GM12801 (cell line): ENCODE results near the gene ANKRD26.

ENCODE experiments used
- TF ChIP-seq, protein P1 (sequence below): IDR thresholded peaks from one replicate; pipeline ENCODE4 v1.5.1; 2011; ENCODE audit warnings: control low read depth; ENCODE audit not compliant: insufficient read length; ENCODE audit errors: extremely low read depth

The ANKRD26 gene

DNA sequence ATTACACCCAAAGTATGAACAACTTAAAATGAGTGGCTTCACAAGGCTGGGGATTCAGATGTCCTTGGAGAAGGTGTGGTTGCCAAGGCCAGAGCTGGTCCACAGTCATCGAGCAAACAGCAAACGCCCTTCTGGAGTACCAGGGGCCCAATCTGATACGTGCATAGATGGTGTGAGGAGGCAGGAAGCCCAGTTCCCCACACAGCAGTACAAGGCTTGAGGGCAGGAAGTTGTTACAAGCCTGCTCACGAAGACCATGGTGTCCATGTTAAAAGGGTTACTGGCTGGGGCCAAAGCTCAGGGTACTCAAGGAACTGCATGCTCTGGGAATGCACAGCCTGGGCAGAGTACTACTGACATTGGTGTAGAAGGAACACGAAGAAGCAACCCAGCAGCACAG is 4.6 kb upstream of the ANKRD26 start:
- TF ChIP-seq, protein P1, sequence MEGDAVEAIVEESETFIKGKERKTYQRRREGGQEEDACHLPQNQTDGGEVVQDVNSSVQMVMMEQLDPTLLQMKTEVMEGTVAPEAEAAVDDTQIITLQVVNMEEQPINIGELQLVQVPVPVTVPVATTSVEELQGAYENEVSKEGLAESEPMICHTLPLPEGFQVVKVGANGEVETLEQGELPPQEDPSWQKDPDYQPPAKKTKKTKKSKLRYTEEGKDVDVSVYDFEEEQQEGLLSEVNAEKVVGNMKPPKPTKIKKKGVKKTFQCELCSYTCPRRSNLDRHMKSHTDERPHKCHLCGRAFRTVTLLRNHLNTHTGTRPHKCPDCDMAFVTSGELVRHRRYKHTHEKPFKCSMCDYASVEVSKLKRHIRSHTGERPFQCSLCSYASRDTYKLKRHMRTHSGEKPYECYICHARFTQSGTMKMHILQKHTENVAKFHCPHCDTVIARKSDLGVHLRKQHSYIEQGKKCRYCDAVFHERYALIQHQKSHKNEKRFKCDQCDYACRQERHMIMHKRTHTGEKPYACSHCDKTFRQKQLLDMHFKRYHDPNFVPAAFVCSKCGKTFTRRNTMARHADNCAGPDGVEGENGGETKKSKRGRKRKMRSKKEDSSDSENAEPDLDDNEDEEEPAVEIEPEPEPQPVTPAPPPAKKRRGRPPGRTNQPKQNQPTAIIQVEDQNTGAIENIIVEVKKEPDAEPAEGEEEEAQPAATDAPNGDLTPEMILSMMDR = no peak

GRCh38 chr10:27100813-27101347 is 586 bp upstream of the ANKRD26 start:
- TF ChIP-seq, protein P1 = no peak

- TF ChIP-seq, protein P1 = no peak
Observed at GRCh38 chr10:27099448-27099847, 846 bp downstream of the ANKRD26 start.

DNA sequence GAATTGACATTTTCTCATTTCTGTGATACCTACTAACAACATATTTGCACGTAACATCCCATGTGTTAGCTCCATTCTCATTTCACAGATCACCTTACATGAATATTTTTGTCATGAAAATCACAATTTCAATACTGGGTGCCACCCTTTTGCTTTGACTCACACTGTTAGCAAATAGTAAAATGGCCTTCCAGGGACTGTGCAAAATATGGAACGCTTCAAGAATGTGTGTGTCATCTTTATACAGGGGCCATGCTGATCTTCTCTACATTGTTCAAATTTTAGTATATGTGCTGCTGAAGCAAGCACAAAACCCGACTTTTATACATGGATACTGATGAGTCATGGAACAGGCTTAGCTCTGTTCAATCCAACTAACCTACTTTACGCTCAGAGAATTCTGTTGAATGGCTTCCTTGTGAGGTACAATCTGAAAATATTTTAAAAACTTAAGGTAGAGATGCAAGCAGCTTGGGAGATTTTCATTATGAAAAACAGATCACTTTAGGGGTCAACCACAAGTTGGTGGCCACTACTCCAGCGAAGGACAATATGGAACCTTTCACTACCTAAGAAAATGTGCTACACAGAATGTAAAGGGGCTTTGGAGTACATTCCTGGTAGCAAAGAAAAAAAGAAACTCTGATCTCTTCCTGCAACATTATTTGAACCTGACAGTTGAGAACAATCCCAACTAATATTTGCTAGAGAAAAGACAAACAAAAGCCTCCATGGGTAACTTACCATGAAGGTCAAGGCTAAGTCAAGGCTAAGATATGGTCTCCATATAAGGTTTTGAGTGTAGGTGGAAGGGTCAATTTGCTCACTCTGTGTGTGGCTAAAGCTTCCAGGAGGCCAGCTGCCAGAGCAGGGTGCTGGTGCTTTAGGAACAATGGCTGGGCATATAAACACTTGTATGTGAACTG is 11.9 kb downstream of the ANKRD26 start:
- TF ChIP-seq, protein P1 = no peak

GRCh38 chr10:27072436-27073114 is 27.7 kb downstream of the ANKRD26 start:
- TF ChIP-seq, protein P1 = no peak

GRCh38 chr10:27068217-27068891 is 31.9 kb downstream of the ANKRD26 start:
- TF ChIP-seq, protein P1 = no peak

GRCh38 chr10:27065084-27065483 is 35.2 kb downstream of the ANKRD26 start:
- TF ChIP-seq, protein P1 = no peak
